SU-DHL-6 (cell line): ENCODE measurements around the gene TESK2.

Experiments
- CTCF ChIP-seq: fragments of 200-600 bp; sonication (generic); IDR thresholded peaks from one replicate; pipeline ENCODE4 v1.5.1; 2017; ENCODE audit warnings: antibody characterized with exemption, mild to moderate bottlenecking, low read length, moderate library complexity; ENCODE audit not compliant: insufficient read depth, poor library complexity, severe bottlenecking
- EZH2phosphoT487 ChIP-seq: fragments of 200-600 bp; sonication (generic), shearing (Covaris generic); conservative IDR thresholded peaks from 2 replicates; pipeline ENCODE4 v1.6.1; 2018; ENCODE audit warnings: mild to moderate bottlenecking, antibody characterized with exemption, low read length, moderate library complexity, mixed read lengths

GRCh38 chr1:45348609-45348965 is 142.4 kb downstream of the TESK2 start:
- no peak for TF ChIP-seq CTCF
- no peak for TF ChIP-seq EZH2phosphoT487
